Keratinocyte (primary cell): Measurements from ENCODE around the gene HLF. TPM values are rescaled to one million over a fixed set of nuclear protein-coding genes. Genes with fewer than 3 reads are reported as not detected.

ENCODE experiments used
- DNase-seq: peaks from one replicate; pipeline ENCODE4 v3.0.0-alpha.2; 2011; ENCODE audit warnings: low read depth, missing footprints, low spot score
- FAIRE-seq: peaks from 2 replicates; lab custom pipeline; 2011; peaks lifted over from hg19 to GRCh38; lab: Jason Lieb, UNC
- H2AFZ ChIP-seq: 2 replicates; pipeline ENCODE4 v1.6.0; 2012; ENCODE audit warnings: low read length, control low read depth, inconsistent platforms; ENCODE audit not compliant: control insufficient read depth
- H3K27ac ChIP-seq: 2 replicates; pipeline ENCODE4 v1.5.1; 2011; ENCODE audit warnings: low read length; ENCODE audit not compliant: control insufficient read depth, insufficient read depth
- H3K27me3 ChIP-seq: 3 replicates; pipeline ENCODE4 v1.6.0; 2011; ENCODE audit warnings: low read length; ENCODE audit not compliant: control insufficient read depth, insufficient read depth; ENCODE audit errors: extremely low read depth
- H3K36me3 ChIP-seq, 2 experiments: 2 replicates in 1 of 2; 3 replicates in 1 of 2; pipeline ENCODE4 v1.5.1; 2011; ENCODE audit warnings: low read length in 2 of 2, mild to moderate bottlenecking in 1 of 2; ENCODE audit not compliant: control insufficient read depth in 2 of 2, insufficient read depth in 2 of 2; ENCODE audit errors: extremely low read depth in 1 of 2
- H3K4me1 ChIP-seq: 3 replicates; pipeline ENCODE4 v1.5.1; 2011; ENCODE audit warnings: low read length; ENCODE audit not compliant: control insufficient read depth, insufficient read depth; ENCODE audit errors: extremely low read depth
- H3K4me2 ChIP-seq: 3 replicates; pipeline ENCODE4 v1.6.0; 2011; ENCODE audit warnings: low read depth, low read length; ENCODE audit not compliant: control insufficient read depth, insufficient read depth; ENCODE audit errors: extremely low read depth
- H3K4me3 ChIP-seq, 3 experiments: fragments of 200-600 bp in 1 of 3; sonication (generic) in 1 of 3; 2 replicates in 2 of 3; 3 replicates in 1 of 3; pipeline ENCODE4 v1.5.1; 2011 to 2016; ENCODE audit warnings: low read length in 3 of 3, mild to moderate bottlenecking in 3 of 3, control low read depth in 2 of 3, inconsistent platforms in 1 of 3, low read depth in 1 of 3, mixed read lengths in 1 of 3, mixed run types in 1 of 3, moderate library complexity in 1 of 3; ENCODE audit not compliant: control insufficient read depth in 2 of 3, insufficient read depth in 2 of 3; ENCODE audit errors: extremely low read depth in 1 of 3
- H3K79me2 ChIP-seq: 2 replicates; pipeline ENCODE4 v1.6.0; 2012; ENCODE audit warnings: low read length; ENCODE audit not compliant: control insufficient read depth, insufficient read depth
- H3K9ac ChIP-seq: 3 replicates; pipeline ENCODE4 v1.6.0; 2011; ENCODE audit warnings: low read length; ENCODE audit not compliant: control insufficient read depth, insufficient read depth; ENCODE audit errors: extremely low read depth
- H3K9me1 ChIP-seq: 3 replicates; pipeline ENCODE4 v1.6.0; 2011; ENCODE audit warnings: low read length; ENCODE audit not compliant: control insufficient read depth, insufficient read depth; ENCODE audit errors: extremely low read depth
- H3K9me3 ChIP-seq: 2 replicates; pipeline ENCODE4 v1.5.1; 2012; ENCODE audit warnings: low read depth, low read length; ENCODE audit not compliant: control insufficient read depth
- H4K20me1 ChIP-seq: 3 replicates; pipeline ENCODE4 v1.6.0; 2011; ENCODE audit warnings: low read length; ENCODE audit not compliant: control insufficient read depth, insufficient read depth; ENCODE audit errors: extremely low read depth
- CTCF ChIP-seq, 3 experiments: IDR thresholded peaks in 1 of 3; conservative IDR thresholded peaks in 1 of 3; optimal IDR thresholded peaks in 1 of 3; 2 replicates in 2 of 3; 3 replicates in 1 of 3; pipeline versions ENCODE3 to v1.5.1; 2011; ENCODE audit warnings: low read length in 3 of 3, mild to moderate bottlenecking in 3 of 3, moderate library complexity in 2 of 3, control low read depth in 1 of 3, inconsistent platforms in 1 of 3; ENCODE audit not compliant: insufficient read depth in 2 of 3; ENCODE audit errors: extremely low read depth in 1 of 3
- EZH2 ChIP-seq: IDR thresholded peaks from one replicate; pipeline ENCODE4 v1.6.1; 2012; ENCODE audit warnings: inconsistent platforms, mild to moderate bottlenecking, low read length, moderate library complexity
- dilution Hi-C: fragments of 300-500 bp; cut with MboI; formaldehyde crosslinking; loops from one replicate; pipeline ENCODE4 v1.7.0; 2020; ENCODE audit warnings: low sequenced_read_pairs; ENCODE audit not compliant: extremely low pct_ligation_motif_present
- polyA plus RNA-seq, 5 experiments: library from polyadenylated mRNA; depleted of rRNA in 3 of 5; stranded (reverse) in 3 of 5; stranded (forward) in 1 of 5; unstranded in 1 of 5; fragments of >200 nt; gene quantifications; 1 replicate in 1 of 5; 2 replicates in 3 of 5; 3 replicates in 1 of 5; pipeline versions ENCODE4 v1.2.1 to v1.2.3, GENCODE V29; 2011 to 2012; ENCODE audit warnings: missing spikeins in 2 of 5, low read depth in 1 of 5, low replicate concordance in 1 of 5

Gene HLF
- polyA plus RNA-seq, 1 donor (not counting 4 experiments of a cell fraction or from before 2014, with no cell fraction given): 0.21 TPM

- Histone ChIP-seq H3K27ac (no peak overlapping the region), H3K36me3 (no peaks in the 10 kb centered on the region), H3K27me3 (peaks cover 47% of the 10 kb centered on the region), H3K9ac (no peak overlapping the region), H2AFZ (no peak overlapping the region), H3K9me3 (no peaks in the 10 kb centered on the region), H3K4me1 (peaks cover 4% of the 10 kb centered on the region), H3K79me2 (no peaks in the 10 kb centered on the region), H3K9me1 (no peaks in the 10 kb centered on the region), H4K20me1 (no peaks in the 10 kb centered on the region), H3K4me2 (peak overlapping the region; percentile 63), H3K4me3 (peak overlapping the region in 2 of 3 experiments; percentile 40 to 52)
- DNase-seq: no peak
- no peak for FAIRE-seq
- TF ChIP-seq CTCF (optimal IDR thresholded peaks at IDR 0.05 in 1 of 3, IDR thresholded peaks at IDR 0.05 in 1 of 3, conservative IDR thresholded peaks at IDR 0.05 in 1 of 3; ENCODE audit: extremely low read depth in 1 of 3, insufficient read depth in 2 of 3, low read length in 3 of 3) (no peak), EZH2 (peak; percentile 93)
- dilution Hi-C loops: no loop called here
These were observed 706 bp downstream of the HLF start for GRCh38 chr17:55265311-55266021.

DNA sequence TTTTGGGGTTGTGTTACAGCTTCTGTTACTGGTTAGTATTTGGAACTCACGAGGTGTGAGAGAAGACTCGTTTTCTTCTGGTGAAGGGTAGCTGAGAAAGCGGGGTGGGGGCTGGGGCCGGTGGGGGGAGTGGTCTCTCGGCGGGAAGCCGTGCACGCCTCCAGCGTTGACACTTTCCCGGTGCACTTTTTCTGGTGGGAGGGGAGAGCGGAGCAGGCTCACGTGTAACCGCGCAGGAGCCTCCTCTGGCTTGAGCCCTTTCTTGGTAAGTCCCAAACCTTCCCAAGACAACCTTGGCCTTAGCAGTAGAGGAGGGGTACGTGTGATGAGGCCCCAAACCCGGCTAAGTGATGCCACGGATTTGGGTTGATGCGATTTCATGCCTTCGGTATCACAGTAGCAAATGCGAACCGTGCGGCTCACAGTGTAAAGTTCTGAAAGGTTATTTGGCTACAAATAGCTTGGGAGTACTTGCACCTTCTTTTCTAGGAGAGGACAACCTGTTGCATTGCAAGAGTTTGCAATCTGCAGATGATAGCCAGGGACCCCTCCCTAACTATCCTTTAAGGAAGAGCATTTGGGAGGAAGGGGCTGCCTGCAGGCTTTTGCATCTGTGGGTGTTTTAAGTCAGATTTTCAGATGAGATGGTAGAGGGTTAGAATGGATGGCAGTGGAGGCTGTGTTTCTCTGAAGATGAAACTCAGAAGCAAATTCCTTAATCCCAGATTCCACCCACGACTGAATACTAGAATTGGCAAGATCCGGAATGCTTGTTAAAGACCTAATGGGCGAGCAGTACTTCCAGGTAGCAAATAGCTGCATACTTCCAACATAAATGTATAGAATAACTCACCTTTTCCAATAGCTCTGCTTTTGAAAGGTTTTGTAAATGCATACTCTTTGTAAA lies 1.5 kb downstream of the HLF start:
- no peak for DNase-seq
- dilution Hi-C loops: no loop called here
- peaks cover 47% of the 10 kb centered on the region for H3K27me3 ChIP-seq
- H3K9me1 ChIP-seq: no peaks in the 10 kb centered on the region
- no peak overlapping the region for H3K4me2 ChIP-seq
- no peak overlapping the region for H3K27ac ChIP-seq
- peaks cover 4% of the 10 kb centered on the region for H3K4me1 ChIP-seq
- TF ChIP-seq CTCF (optimal IDR thresholded peaks at IDR 0.05 in 1 of 3, IDR thresholded peaks at IDR 0.05 in 1 of 3, conservative IDR thresholded peaks at IDR 0.05 in 1 of 3; ENCODE audit: extremely low read depth in 1 of 3, insufficient read depth in 2 of 3, low read length in 3 of 3): no peak
- peak; percentile 98 for TF ChIP-seq EZH2
- no peaks in the 10 kb centered on the region for H3K36me3 ChIP-seq
- no peak overlapping the region for H2AFZ ChIP-seq
- no peak for FAIRE-seq
- no peak overlapping the region for H3K4me3 ChIP-seq
- no peaks in the 10 kb centered on the region for H3K79me2 ChIP-seq
- no peaks in the 10 kb centered on the region for H3K9me3 ChIP-seq
- H3K9ac ChIP-seq: no peak overlapping the region
- H4K20me1 ChIP-seq: no peaks in the 10 kb centered on the region
